Measurements from ENCODE around the gene AP2A1.
A peak's percentile ranks its signal among the peaks of the same experiment; 100 is the strongest.

Gene AP2A1

GRCh38 chr19:49840736-49841249 is 74.0 kb downstream of the AP2A1 start:
- no peak for DNase-seq

- DNase-seq: peak in 1 of 2 donors; percentile 40
These were observed 76.5 kb downstream of the AP2A1 start for GRCh38 chr19:49843265-49843664.

- DNase-seq: no peak
These were observed 77.6 kb downstream of the AP2A1 start for GRCh38 chr19:49844138-49845095.

GRCh38 chr19:49845414-49845813 is 78.6 kb downstream of the AP2A1 start:
- DNase-seq: no peak

- DNase-seq: no peak
These were observed 79.6 kb downstream of the AP2A1 start for GRCh38 chr19:49846408-49846807.

GRCh38 chr19:49847731-49848696 is 81.2 kb downstream of the AP2A1 start:
- peak in 1 of 2 donors; percentile 51 for DNase-seq

GRCh38 chr19:49848938-49849337 is 82.1 kb downstream of the AP2A1 start:
- DNase-seq: no peak

GRCh38 chr19:49849433-49850220 is 82.8 kb downstream of the AP2A1 start:
- no peak for DNase-seq

- no peak for DNase-seq
These were observed 83.4 kb downstream of the AP2A1 start for GRCh38 chr19:49850221-49850486.

GRCh38 chr19:49850487-49851342 is 83.9 kb downstream of the AP2A1 start, which contains the start of gene PTOV1:
TSS of gene PTOV1 (plus strand) at chr19:49851159.
- peak; percentile 89 to 92 for DNase-seq

- peak in 1 of 2 donors; percentile 47 for DNase-seq
These were observed 84.9 kb downstream of the AP2A1 start for GRCh38 chr19:49851456-49852259.

- no peak for DNase-seq
These were observed 85.9 kb downstream of the AP2A1 start for GRCh38 chr19:49852631-49853126.

- no peak for DNase-seq
These were observed 87.1 kb downstream of the AP2A1 start for GRCh38 chr19:49853852-49854377.

- no peak for DNase-seq
These were observed 87.8 kb downstream of the AP2A1 start for GRCh38 chr19:49854378-49855263.

GRCh38 chr19:49855277-49855675 is 88.5 kb downstream of the AP2A1 start:
- no peak for DNase-seq

GRCh38 chr19:49855676-49856573 is 89.1 kb downstream of the AP2A1 start:
- no peak for DNase-seq

GRCh38 chr19:49856574-49857021 is 89.8 kb downstream of the AP2A1 start:
- DNase-seq: no peak
